Right renal pelvis (tissue), 4 donors: ENCODE measurements around the gene NFIA. TPM values are rescaled to one million over a fixed set of nuclear protein-coding genes. Genes with fewer than 3 reads are reported as not detected.

Experiments used
- DNase-seq, 4 donors: peaks; one replicate each; pipeline ENCODE4 v3.0.0-alpha.2; 2013; ENCODE audit warnings: low read depth in 4 of 4, low spot score in 3 of 4, missing footprints in 1 of 4
- polyA plus RNA-seq, 4 donors: library from polyadenylated mRNA; unstranded; fragments of 120-200 nt; gene quantifications; one replicate each; pipeline ENCODE4 v1.2.1, GENCODE V29; 2013; ENCODE audit not compliant: insufficient read length in 4 of 4

NFIA gene
- polyA plus RNA-seq, 4 donors: 13.9 to 19.2 (median 17.2) TPM

DNA sequence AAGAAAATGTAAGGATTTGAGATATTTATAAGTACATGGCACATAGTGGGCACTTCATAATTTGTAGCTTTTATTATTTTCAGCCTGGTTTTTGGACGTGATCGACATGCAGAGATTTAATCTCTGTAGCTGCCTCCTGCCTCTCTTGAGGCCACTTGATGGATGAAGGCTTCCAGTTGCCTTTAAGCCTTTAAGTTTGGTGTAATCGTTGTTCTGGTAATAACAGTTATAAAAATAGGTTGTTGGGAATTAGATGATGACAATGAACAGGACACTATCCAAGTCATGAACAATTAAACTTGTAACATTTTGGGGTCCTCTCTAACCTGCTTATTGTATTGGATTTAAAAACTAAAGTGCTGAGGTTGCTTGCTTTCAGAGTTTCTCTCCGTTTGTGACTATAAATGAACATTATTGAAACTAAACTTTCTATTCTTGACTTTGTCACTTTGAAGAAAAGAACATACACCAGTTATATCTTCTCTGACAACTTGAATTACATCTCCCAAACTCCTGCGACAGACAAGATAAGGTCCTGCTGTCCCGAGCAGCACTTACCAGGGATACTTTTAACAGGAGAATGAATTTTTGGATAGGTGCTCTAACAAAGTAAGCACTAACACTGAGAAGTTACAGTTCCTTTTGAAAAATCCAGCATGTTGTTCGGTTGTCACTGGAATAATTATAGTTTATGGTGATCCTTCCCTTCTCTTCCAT, 295.0 kb downstream of the NFIA start:
- DNase-seq: no peak

GRCh38 chr1:61378494-61379180, 296.3 kb downstream of the NFIA start:
- DNase-seq: no peak

DNA sequence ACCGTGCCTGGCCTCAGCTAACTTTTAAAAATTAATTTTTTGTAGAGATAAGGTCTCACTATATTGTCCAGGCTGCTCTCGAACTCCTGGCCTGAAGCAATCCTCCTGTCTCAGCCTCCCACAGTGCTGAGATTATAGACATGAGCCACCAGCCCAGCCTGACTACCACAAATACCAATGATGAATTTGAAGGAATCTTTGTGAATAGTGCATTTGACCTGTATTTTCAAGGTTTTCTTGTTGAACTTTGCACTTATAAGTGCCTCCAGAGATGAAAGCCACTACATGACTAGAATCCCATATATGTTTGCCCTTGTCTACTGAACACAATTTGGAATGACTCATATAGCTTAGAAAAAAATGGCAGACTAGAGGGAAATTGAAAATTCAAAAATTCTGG, 297.3 kb downstream of the NFIA start:
- no peak for DNase-seq

GRCh38 chr1:61380561-61380960, 298.2 kb downstream of the NFIA start:
- DNase-seq: no peak

DNA sequence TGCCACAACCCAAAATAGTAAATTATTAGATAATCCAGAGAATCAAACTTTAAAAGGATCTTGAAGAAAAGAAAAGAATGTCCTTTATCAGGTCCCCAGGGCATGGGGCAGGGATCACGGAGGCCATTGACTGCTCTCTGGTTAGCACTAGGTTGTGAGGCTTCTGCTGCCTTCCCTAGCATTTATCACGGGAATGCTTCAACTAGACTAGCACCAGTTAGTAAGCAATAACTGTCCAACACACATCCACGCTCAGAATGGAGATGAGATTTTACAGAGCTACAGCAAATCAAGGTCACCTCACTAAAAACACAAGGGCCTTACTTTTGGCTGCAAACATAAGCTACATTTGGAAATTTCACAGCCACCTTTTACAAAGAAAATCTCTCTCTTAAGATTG, 304.0 kb downstream of the NFIA start:
- DNase-seq: no peak

DNA sequence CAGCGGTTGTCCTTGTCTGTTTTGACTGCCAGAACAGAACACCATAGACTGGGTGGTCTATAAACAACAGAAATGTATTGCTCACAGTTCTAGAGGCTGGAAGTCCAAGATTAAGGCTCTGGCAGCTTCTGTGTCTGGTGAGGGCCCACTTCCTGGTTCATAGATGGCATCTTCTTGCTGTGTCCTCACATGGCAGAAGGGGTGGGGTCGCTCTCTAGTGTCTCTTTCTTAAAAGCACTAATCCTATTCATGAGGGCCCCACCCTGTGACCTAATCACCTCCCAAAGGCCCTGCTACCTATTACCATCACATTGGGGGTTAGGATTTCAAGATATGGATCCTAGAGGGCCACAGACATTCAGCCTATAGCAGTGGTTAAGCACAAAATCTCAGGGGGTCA, 304.4 kb downstream of the NFIA start:
- DNase-seq: no peak

DNA sequence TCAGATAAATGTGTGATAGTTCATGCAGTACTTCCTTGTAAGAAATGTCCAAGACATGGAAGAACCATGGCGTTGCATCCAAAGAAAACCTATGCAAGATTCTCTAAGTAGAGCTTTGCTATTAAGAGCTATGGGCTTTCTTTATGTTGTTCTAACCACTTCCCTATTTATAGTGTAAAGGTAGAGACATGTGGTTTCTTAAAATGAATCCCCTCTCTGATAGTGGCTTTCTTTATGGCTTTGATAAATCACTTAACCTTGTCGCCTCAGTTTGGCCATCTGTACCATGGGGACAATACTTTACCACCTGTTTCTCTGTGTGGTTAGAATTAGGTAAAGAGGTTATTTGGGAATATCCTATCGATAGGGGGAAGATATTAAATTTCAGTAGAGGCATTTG, 305.5 kb downstream of the NFIA start:
- no peak for DNase-seq

- DNase-seq: no peak
Measured at GRCh38 chr1:61388566-61388965, 306.2 kb downstream of the NFIA start.

GRCh38 chr1:61389194-61389925, 307.0 kb downstream of the NFIA start:
- DNase-seq: no peak

GRCh38 chr1:61389926-61390845, 307.8 kb downstream of the NFIA start:
- DNase-seq: no peak

DNA sequence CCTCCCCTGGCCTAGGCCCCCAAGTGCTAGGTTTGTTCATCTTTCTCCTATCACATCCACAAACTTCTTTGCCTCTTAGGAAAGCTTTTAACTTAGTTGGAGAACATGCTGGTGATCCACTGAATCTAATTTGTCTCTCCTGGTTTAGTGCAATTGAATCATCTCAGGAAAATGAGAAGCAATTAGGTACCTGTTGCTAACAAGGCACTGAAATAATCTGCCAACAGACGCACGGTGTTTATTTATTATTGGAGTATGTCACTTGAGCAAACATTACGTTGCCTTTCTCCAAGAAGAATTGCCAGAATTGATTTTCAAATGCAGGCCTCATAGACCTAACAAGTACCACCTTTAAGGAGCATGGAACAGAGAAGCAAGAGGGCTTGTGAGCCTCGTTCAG, 309.4 kb downstream of the NFIA start:
- DNase-seq: no peak

DNA sequence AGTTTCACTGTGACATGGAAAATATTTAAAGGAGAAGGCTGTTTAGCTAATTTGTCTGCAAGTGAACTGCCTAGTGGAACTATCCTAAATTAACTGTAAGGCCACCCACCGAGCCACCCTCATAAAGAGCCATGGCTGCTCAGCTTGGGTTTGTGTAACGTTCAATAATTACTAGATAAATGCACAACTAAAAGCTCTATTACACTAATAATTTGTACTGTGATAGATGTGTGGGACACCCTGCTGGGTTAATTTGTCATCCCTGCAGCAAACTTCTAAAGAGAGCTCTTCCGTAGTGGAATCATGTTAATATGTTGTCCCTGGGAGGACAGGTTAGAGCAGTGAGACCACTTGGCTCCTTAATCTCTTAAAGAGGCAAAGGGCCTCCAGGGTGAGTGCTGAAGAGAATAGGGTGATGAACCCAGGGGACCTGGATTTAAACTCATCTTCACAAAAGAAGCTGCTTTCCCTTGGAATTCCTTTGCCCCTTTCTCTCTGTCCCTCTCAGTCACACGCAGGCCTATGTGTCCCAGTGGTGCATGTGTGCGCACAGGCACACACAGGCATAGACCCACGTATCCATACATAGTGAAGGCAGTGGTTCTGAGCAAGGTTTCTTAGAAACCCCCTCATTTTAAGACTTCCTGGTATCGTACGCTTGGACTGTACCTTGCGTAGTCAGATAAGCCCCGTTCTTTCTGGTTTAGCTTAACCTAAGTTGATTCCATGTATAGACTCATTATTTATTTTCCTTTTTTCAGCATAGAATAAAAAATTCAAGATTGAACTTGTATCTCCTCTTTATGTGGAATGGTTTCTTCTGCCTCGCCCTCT, 310.3 kb downstream of the NFIA start:
- DNase-seq: no peak

DNA sequence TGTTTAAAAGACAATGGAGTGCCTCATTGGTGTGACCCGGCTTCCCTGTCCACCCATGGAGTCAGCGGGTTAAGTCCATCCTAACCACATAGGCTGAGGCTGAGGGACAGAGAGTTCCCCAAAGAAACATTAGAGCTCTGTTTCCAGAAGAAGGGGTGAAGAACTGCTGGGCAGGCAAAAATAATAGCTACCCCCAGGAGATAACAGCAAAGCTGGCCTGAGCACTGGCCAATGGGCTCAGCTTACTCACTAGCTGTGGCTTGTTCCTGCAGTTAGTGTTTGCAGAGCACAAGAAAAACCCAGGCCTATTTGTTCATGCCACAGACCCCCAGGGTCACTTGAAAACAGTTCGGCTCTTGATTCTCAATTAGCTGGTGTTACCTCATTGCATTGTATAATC, 311.2 kb downstream of the NFIA start:
- no peak for DNase-seq

- DNase-seq: no peak
Measured at GRCh38 chr1:61395146-61395800, 312.9 kb downstream of the NFIA start.

DNA sequence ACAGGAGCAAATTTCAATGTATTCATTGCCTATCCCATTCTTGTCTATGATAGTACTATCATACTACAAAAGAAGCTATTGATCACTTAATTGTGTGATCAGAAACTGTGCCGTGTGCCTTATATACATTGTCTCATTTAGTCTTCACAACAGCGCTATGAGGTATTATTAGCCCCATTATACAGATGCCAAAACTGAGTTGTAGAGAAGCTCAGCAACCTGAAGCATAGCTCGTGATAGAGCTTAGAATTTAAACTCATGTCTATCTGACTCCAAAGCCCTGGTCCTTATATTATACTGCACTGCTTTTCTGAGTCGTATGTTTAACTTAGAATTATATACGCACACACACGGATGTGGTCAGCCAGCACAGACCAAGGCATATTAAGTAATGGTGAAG, 315.1 kb downstream of the NFIA start:
- no peak for DNase-seq

- no peak for DNase-seq
Measured at GRCh38 chr1:61397935-61398334, 315.6 kb downstream of the NFIA start.

GRCh38 chr1:61399199-61399598, 316.8 kb downstream of the NFIA start:
- DNase-seq: no peak

- no peak for DNase-seq
Measured at GRCh38 chr1:61400131-61400770, 317.9 kb downstream of the NFIA start.

GRCh38 chr1:61400997-61401396, 318.6 kb downstream of the NFIA start:
- DNase-seq: no peak
